ENCODE results near the gene SHPK.

SHPK gene

DNA sequence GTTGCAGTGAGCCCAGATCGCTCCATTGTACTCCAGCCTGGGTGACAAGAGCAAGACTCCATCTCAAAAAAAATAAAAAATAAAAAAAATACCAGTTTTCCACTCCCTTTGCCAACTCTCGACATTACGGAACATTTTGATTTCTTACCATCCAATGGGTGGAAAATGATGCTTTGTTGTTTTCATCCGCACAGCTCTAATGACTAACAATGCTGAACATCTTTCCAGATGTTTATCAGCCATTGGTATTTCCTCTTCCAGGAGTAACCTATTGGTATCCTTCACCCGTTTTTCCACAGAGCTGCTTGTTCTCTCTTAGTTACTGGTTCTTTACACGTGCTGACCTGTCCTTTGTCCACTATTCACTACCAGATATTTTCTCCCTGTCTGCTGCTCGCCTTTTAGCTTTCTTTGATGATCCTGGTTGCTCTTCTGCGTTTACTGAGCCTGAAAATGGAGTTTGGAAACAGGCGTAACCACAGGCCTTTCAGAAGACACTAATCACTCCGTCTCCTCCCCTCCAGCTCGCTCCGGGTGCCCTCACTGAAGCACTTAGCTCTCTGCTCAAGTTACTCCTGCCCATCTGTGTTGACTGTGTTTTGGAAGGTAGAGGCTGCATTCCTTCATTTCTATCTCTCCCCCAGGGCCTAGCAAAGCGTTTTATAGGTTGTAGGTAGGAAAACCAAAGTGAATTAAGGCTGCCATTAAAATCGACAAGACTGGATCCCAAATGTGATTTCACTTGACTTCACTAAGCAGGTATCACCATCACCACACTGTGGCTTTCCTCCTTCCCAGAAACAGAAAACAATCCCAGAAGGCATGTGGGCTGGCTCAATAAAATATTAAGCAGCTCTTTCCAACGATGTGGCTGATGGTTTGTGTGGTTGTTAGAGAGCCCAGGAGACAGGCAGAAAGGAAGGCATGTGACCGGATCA is 8.9 kb downstream of the SHPK start:
- no peak for DNase-seq (ENCODE audit: low read depth in 2 of 2)

DNA sequence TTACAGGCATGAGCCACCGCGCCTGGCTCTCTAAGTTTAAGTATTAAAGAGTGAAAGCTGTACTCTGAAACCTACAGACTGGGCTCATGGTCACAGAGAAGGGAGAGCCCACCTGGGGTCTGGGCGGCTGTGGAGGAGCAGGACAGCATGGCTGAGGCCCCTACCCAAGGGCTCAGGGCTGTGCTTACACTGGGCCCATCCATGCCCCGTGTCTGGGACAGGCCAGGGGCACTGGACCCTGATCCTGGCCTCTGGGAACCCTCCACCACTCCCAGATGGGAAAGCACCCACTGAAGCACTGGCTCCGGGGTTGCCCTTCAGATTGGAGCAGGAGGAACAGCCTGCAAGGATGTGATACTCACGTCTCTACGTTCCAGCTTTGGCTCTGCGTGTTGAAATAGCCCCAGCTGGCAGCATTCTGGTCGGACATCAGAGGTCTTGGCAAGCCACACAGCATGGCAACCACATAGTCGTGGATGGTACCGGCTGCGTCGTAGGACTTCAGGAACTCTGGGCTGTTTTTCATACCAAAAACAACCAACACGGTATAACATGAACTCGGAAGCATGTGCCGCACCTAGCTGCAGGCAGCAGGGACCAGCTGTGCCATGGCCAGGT is 13.0 kb downstream of the SHPK start:
- DNase-seq (ENCODE audit: low read depth in 2 of 2) = no peak

DNA sequence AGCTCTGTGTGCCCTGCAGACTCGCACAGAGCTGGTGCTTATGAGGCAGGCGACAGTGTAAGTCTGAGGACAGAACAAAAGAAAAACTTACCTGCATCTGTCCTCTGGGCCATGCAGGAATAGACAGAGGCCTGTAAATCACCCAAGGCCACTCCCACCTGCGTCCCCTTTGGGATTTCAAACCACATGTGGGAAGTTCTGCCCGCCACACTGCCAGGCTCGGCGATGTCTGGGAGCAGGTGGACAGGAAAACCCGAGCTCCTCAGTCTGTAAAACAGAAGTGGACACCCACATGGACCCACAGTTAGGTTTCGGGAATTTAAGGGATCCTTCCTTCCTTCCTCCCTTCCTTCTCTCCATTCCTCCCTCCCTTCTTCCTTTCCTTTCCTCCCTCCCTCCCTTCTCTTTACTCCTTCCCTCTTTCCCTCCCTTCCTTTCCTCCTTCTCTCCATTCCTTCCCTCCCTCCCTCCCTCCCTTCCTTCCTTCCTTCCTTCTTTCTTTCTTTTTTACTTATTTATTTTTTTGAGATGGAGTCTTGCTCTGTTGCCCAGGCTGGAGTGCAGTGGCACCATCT is 14.8 kb downstream of the SHPK start:
- no peak for DNase-seq (ENCODE audit: low read depth in 2 of 2)

DNA sequence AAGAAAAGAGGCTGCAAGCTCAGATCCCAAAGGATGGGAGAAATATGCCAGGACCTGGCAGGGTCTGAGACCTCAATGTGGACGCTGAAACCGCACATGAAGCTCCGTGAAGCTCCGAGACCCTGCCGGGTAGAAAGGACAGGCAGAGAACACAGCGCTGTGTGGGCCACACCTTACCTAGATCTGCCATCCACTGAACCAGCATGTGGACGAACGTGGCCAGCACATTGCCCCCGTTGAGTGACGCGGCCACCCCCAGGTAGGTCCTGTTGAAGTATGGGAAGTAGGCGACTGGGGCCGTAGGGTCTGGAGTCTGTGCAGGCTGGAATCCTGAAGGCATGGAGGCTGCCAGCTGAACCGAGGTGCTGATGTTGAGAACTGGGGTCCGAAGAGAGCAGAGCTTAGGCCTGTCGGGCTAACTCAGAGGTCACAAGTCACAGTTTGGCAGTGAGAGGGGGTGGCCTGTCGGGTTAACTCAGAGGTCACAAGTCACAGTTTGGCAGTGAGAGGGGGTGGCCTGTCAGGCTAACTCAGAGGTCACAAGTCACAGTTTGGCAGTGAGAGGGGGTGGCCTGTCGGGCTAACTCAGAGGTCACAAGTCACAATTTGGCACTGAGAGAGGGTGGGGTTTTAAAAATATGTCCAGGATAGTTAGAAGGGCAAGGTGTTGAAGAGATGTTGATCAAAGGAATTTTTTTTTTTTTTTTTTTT is 20.7 kb downstream of the SHPK start:
- no peak for DNase-seq (ENCODE audit: low read depth in 2 of 2)

DNA sequence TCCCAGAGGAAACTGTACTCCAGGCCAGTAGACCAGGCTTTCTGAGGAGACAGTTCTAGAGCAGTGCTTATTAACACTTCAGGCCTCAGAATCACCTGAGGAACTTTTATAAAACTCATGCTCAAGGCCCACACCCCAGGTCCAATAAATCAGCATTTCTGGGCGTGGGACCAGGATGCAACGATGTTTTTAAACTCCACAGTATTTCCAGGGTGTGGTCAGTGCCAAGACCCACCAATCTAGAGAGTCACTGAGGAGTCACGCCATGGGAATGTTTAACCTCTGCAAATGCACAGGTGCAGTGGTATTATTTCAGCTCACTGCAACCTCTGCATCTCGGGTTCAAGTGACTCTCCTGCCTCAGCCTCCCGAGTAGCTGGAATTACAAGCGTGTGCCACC is 22.9 kb downstream of the SHPK start:
- DNase-seq (ENCODE audit: low read depth in 2 of 2) = no peak

DNA sequence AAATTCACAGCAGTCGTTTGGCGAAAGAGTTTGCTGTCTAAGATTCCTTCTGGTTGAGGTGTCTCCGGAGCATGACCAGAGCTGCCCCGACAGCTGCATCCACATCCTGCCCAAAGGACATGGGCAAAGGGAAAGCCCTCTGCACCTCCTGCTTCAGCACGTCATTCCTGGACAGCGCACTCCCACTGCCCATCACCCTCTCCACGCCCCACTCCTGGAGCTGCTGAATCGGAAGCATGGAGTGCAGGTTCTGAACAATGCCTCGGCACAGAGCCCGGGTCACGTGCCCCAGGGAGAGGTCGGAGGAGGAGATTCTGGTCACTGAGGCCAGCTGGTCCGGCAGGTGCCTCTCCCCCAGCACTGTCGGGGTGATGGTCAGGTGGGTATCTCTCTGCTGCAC is 25.5 kb downstream of the SHPK start:
- no peak for DNase-seq (ENCODE audit: low read depth in 2 of 2)

DNA sequence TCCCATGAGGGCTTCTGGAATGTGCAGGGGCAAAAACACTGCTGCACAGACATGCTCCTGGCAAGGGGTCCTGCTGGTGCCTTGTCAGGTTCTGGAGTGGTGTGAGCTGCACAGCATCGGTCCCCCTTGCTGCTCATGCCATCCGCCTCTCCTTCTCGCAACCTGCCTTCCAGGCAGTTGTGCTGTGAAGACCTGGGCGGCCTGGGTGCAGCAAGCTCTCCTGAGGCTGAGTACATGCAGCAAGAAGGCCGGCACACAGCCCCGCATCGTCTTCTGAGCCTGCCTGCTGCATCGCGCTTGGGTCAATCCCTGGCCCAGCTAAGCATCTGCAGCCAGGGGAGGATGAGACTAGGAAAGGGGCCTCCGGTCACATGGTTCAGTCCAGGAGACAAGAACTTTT is 26.4 kb downstream of the SHPK start:
- no peak for DNase-seq (ENCODE audit: low read depth in 2 of 2)

DNA sequence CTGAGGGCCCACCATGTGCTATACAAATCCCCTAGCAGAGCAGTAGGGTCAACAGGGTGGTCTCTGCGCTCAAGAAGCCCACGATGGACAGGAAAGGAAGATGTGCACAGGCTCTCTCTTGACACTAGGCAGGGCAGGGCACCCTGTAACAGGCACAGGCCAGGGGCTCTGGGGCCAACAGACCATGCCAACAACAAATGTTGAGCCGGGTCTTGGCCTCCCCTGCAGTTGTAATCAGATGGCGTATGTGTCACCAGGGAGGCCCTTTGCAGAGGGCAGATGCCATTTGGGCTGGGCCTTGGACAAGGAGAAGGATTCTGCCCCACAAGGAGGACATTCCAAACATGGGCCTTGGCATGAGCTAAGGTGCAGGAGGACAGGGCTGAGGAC is 32.2 kb downstream of the SHPK start:
- no peak for DNase-seq (ENCODE audit: low read depth in 2 of 2)

DNA sequence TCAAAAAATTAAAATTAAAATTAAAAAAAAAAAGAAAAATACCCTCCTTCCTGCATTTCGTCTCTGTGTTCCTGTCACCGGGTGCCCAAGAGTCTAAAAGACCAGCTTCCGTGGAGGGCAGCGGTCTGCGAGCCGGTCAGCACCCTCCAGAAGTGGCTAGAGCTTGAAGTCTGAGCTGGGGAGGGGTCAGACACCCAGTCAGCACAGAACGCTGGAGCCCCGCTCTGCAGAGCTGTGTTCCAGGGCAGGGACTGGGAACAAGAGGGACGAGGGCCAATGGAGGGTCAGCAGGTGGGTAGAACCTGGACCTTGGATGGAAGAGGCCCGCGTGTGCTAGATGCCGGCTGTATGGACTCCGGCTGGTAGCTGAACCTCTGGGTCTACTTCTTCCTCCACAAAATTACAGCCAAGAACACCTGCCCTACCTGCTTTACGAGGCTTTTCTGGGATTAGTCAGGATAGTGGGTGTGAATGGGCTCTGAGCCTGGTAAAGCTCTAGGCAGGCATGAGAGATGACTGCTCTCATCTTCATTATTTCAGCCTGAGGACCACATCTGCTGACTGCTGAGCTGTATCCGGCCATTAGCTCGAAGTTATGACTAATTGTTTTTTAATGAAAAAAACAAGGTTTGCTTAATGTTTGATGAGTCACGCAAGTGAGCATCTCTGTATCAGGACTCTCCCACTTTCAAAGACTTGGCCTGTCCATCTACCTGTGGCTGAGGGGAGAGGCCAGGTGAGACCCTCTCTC is 32.8 kb downstream of the SHPK start:
- DNase-seq (ENCODE audit: low read depth in 2 of 2) = no peak

DNA sequence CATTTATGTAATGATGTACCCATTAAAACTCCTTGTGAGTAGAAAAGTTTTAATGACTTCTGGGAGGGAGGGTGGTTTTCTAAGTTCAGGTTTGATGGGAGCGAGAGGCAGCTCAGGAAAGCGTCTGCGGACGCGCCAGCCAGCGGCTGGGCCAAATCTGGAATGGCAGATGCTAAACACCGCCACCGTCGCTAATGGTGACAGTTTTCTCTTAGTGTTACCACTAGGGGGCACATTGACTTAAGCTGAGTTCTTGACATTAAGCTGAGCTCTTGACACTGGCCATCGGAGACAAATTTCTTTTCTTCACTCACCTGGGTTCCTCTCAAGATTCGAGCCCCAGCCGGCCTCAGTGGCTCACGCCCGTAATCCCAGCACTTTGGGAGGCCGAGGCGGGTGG is 33.6 kb downstream of the SHPK start:
- no peak for DNase-seq (ENCODE audit: low read depth in 2 of 2)

DNA sequence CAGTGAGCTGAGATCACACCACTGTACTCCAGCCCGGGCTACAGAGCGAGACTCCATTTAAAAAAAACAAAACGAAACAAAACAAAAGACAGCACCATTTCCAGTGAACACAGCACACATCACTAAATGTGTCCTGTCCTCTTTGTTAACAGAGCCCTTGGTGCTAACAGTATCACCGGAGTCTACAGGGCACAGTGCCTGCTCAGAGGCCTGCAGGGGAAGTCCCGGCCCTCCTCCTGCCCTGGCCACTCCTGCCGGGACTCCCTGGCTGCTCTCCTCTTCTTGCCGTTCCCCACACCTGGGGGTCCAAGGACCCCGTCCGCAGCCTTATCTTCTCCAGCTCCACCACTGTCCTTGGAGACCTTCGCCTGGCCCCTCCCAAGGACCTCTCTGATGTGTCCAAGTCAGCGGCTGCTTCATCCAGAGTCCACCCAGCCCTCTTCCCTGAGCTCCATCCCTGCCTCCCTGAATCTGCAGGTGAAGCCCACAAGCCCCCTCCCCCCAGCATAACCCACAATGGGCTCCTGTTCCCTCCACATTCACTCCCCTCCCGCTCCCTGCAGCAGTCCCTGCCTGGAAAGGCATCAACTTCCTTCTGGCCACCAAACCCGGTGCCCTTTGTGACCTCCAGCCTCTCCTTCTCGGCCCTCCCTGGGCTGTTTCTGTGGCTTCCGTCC is 35.4 kb downstream of the SHPK start:
- DNase-seq (ENCODE audit: low read depth in 2 of 2) = no peak

DNA sequence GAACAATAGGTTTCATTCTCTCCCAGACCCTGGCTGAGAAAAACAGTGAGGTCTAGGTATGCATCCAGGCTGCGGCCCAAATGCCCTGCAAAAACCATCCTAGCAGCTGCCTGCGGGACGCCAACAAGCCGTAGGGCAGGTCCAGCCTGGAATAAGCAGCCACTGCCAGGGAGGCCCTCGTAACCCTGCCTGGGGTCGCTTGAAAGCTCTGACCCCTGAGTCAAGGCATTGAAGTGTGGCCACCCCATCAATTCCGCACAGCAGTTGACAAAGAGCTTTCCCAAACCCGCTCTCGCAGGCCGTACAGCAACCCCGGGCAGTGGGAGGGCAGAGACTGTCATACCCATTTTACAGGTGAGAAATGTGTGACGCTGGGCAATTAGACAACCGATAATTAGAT is 38.0 kb downstream of the SHPK start:
- DNase-seq (ENCODE audit: low read depth in 2 of 2) = no peak

DNA sequence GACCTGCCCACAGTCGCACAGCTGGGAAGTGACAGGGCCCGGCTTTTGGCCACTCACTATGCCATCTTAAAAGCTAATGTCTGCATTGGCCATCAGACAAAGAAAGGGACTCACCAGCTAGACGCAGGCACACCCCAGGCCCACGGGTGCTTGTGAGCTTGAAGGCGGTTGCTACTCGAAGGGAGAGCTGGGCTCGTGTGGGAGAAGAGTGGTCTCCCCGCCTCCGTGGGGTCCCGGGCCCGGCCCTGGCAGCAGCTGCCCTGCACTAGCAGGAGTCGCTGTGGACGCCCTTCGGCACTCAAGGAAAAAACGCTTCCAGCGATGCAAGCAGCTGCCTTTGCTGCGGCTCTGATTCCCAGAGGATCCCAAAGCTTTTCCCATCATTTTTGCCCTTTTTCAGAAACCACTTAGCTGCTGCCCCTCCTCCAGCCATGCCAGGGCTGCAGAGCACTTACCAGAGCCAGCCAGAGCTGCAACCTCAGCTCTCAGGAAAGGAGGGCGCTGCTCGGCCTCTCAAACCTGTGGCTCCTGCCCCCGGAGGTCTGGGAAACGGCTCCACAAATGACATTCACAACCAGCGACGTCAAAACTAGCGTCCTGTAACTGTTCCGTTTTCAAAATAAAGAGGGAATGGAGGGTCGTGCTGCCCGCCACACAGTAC is 39.1 kb downstream of the SHPK start:
- no peak for DNase-seq (ENCODE audit: low read depth in 2 of 2)

DNA sequence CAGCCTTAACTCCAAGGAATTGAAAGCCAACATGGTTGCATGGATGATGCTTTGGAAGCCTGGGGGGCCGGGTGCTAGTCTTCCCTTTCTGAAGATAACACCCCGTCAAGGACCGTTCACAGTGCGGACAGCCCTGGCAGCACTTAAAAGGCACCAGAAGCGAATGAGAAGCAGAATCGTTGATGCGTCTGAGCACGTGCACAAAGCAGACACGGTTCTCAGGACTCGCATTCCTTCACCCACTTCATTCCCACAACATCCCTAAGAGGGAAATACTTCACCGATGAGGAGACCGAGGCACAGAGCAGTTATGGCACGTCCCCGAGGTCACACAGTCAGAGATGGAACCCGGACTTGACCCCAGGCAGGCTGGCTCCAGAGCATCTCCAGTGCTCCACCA is 41.1 kb downstream of the SHPK start:
- no peak for DNase-seq (ENCODE audit: low read depth in 2 of 2)

DNA sequence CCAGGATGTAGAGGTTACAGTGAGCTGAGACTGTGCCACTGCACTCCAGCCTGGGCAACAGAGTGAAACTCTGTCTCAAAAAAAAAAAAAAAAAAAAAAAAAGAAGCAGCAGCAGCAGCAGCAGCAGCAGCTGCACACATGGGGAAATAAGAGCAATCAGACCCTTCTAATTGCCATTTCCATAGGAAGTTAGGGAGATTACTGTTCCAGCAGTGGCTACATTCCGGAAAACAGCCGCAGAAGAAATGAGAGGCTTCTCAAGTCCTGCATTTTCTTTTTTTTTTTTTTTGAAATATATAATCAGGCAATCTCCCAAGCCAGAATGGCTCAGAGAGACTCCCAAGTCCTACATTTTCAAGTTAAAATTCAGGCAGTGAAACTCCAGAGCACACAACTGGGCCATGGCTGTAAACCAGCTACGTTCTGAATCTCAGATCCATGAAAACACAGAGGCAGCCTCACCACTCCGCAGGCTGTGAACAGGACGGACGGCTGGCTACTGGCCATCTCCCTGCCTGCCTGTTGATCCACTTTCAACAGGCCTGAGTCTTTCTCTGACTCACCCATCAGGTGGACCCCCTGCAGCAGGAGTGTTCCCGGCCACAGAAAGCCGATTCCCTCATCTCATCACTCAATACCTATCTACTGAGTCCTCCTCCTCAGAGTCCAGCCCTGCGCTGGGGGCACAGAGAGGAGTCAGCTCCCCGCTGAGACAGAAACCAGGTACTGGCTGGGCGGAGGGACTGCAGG is 41.8 kb downstream of the SHPK start:
- DNase-seq (ENCODE audit: low read depth in 2 of 2) = no peak

DNA sequence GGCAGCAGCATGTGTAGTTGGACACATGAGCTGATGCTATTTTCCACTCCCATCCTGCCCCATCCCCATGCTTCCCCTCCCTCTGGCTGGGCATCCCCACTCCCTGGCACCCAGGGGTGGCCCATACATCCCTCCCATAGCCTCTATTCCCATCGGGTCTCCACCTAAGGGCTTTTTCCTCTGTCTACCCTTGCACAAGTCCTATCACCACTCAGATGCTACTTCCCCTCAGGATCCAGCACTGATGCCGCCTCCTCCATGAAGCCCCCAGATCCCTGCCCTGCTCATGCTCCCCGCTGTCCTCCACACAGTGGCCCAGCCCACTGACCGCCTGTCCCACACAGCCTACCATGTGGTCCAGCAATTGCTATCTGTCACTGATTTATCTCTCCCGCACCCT is 42.7 kb downstream of the SHPK start:
- no peak for DNase-seq (ENCODE audit: low read depth in 2 of 2)

DNA sequence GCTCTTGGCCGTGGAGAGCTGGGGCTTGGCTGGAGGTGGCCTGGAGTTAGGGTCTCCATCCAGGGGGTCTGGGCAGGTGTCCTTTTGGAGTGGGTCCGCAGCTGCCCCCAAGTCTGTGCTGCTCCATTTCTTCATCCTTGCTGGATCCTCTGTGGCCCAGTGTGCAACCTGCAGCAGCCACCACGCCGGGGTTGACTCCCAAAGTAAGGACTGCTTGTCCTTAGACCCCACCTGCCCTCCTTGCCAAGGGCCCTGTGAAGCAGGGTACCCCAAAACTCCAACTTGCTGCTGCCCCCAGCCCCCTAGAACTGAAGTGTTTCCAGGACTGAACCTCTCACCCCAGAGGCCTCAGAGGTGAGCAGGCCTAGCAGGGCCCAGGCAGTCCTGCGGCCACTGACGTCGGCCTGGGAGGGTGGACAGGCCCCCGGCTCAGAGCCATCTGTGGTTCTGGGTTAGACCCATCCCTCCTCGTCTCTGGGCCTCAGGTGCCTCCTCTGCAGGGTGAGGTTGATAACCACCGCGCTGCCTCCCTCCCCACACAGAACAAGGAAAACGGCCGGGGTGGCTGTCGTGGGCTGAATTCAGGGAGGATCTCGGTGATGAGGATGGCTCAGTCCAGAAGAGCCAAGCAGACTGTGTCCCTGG is 43.7 kb downstream of the SHPK start:
- DNase-seq (ENCODE audit: low read depth in 2 of 2) = no peak

DNA sequence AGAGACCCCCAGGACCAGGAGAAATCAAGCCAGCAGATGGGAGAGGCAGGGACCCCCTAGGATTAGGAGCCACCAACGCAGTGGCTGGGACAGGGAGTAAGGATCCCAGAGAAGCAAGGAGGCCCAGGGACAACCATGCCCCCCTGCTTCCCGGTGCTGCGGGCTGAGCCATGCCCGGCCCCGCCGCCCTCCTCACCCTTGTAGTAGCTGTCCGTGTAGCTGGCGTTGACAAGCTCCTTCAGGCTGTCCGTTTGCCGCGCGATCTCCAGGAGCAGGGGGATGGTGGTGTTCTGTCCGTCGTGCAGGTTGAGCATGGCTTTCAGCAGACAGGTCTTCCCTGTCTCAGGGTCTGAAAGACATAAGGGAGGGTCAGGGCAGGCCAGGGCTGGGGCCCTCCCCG is 45.3 kb downstream of the SHPK start:
- no peak for DNase-seq (ENCODE audit: low read depth in 2 of 2)

DNA sequence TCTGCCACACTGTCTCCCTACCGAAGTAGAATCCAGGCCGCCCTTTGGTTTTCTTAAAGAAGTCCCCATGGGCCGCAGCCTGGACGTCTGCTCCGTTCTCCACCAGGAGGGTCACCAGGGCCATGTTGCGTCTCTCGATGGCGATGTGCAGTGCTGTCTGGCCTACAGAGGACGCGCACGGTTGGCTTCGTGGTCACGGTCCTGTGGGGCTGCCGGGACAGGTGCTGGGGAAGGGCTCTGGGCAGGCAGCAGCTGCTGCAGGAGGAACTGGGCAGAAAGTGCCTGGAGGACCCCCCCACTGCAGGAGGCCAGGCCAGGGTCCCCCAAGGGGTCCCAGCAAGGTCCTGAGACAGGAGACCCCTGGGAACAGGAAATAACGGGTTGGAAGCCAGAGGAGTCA is 45.8 kb downstream of the SHPK start:
- no peak for DNase-seq (ENCODE audit: low read depth in 2 of 2)

Data from stimulated activated CD8-positive, alpha-beta memory T cell treated with anti-CD3 and anti-CD28 coated beads, Interleukin-7, amount 100 ng/mL, for 1 hour (primary cell).